CD4-positive, alpha-beta T cell treated with Interleukin-15 for 1 hour (primary cell): ENCODE measurements around the gene CLPTM1.

ENCODE experiments used
- DNase-seq: peaks from one replicate; pipeline ENCODE4 v3.0.0-alpha.2; 2020

The CLPTM1 gene

GRCh38 chr19:45019187-45019586, 64.0 kb downstream of the CLPTM1 start:
- no peak for DNase-seq

- DNase-seq = no peak
Measured at GRCh38 chr19:45020071-45020470, 64.9 kb downstream of the CLPTM1 start.

GRCh38 chr19:45021971-45022370, 66.8 kb downstream of the CLPTM1 start:
- DNase-seq = no peak

DNA sequence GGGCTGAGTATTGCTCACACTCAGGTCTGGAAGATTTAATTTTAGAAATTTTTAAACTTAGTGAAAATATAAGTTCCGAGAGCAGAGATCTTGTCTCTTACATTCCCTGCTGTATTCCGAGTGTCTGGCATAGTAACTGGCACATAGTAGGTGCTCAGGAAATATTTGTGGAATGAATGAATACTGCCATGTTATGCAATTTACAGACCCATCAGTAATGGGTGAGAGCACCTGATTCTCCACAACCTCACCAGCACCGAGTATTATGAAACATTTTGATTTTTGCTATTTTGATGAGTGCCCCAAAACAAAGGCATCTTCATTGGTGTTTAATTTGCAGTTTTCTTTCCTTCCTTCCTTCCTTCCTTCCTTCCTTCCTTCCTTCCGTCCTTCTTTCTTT, 67.9 kb downstream of the CLPTM1 start:
- no peak for DNase-seq

GRCh38 chr19:45025264-45025663, 70.1 kb downstream of the CLPTM1 start:
- no peak for DNase-seq

GRCh38 chr19:45027371-45027770, 72.2 kb downstream of the CLPTM1 start:
- DNase-seq = no peak

- DNase-seq = no peak
Measured at GRCh38 chr19:45030825-45031224, 75.6 kb downstream of the CLPTM1 start.

- no peak for DNase-seq
Measured at GRCh38 chr19:45032421-45032820, 77.2 kb downstream of the CLPTM1 start.

GRCh38 chr19:45035755-45036154, 80.6 kb downstream of the CLPTM1 start:
- DNase-seq = no peak

DNA sequence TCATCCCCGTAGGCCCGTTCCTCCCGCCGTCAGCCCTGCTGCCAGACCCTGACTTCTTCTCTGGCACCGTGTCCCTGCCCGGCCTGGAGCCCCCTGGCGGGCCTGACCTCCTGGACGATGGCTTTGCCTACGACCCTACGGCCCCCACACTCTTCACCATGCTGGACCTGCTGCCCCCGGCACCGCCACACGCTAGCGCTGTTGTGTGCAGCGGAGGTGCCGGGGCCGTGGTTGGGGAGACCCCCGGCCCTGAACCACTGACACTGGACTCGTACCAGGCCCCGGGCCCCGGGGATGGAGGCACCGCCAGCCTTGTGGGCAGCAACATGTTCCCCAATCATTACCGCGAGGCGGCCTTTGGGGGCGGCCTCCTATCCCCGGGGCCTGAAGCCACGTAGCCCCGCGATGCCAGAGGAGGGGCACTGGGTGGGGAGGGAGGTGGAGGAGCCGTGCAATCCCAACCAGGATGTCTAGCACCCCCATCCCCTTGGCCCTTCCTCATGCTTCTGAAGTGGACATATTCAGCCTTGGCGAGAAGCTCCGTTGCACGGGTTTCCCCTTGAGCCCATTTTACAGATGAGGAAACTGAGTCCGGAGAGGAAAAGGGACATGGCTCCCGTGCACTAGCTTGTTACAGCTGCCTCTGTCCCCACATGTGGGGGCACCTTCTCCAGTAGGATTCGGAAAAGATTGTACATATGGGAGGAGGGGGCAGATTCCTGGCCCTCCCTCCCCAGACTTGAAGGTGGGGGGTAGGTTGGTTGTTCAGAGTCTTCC, 82.4 kb downstream of the CLPTM1 start:
- DNase-seq = no peak

DNA sequence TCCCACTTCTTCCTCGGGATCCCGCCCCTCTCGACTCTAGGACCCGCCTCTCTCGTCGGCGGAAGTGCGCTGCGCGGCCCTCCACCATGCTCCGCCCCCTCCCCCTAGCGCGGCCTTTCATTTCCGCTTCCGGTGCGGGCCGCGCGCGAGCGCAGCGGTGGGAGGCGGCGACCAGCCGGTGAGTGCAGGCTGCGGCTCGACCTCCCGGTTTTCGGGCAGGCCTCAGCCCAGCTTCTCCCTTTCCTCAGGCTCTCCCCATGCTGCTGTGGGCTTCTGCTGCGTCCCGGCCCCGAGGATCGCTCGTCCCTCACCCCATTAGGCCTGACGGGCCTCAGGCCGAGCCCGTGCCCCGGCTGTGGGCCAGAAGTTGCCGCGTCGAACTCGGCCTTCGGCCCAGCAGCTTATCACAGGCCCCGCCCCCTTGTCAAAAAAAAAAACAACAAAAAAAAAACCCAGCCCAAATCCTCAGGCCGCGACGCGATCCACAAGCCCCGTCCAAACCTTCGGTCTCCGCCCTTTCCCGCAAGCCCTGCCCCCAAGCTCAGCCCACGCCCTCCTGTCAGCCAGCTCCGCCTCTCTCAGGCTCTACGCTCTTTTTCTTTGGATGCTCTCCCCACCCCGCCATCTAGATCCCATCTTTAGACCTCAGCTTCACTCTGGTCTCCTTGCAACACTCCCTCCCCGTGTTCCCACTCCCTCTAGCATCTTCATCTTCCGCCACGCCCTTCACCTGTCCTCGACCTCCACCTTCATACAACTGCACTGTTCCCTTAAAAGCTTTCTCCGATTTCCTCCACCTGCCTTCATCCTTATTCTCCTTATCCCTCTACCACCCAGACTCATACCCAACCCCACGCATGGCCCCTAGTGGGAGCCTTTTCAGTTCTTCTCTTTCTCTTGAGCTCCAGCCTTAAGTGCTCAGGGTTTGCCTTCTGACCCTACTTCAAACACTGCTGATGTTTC, 84.0 kb downstream of the CLPTM1 start, which contains the start of gene CLASRP:
Gene CLASRP (plus strand): TSS at position 115 of the 963 bp plus-strand sequence. CDS start 1,168 bp downstream, outside the sequence.
- DNase-seq = peak; percentile 84

DNA sequence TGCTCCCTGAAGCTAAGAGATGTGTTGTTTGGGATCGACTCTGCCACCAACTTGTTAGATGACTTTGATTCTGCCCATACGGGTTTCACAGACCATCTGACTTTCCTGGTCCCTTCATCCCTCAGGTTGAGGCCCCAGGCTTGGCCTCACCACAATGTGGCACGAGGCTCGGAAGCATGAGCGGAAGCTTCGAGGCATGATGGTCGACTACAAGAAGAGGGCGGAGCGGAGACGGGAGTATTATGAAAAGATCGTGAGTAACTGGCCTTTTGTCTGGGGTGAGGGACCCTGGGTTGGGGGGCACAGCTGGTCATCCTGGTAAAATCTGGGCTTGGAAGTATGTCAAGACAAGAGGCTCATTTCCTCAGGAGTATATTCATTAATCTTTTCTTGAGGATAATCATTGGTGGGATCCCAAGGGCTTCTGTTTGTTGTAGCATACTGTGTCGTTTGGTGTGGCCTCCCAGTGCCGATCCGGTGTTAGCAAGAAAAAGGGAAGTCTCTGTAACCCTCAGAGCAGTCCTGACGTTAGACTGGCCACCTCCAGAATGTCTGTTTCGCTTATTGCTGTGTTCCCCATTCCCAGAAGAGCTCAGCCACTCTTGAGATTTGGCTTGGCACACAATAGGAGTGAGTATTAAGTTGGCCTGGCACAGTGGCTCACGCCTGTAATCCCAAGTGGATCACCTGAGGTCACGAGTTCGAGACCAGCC, 85.0 kb downstream of the CLPTM1 start:
- DNase-seq = no peak

- no peak for DNase-seq
Measured at GRCh38 chr19:45041125-45041524, 85.9 kb downstream of the CLPTM1 start.
